GM18508 (cell line): ENCODE measurements around the gene TRIM27.
A peak's percentile ranks its signal among the peaks of the same experiment; 100 is the strongest.
"Not testable (repeated sequence)": the region's sequence is repeated elsewhere in the genome, so short reads cannot be mapped to it uniquely, and the experiment has no call there.

ENCODE experiments used
- ATAC-seq: cut with Tn5 transposase; IDR thresholded peaks from one replicate; pipeline ENCODE4 v1.9.1; 2021; ENCODE audit warnings: moderate number of reproducible peaks; ENCODE audit not compliant: insufficient read depth, unreplicated experiment

TRIM27 gene

GRCh38 chr6:28900577-28901256, 23.1 kb downstream of the TRIM27 start:
- ATAC-seq = no peak

- no peak for ATAC-seq
Observed at GRCh38 chr6:28898710-28898965, 25.1 kb downstream of the TRIM27 start.

- ATAC-seq = no peak
Observed at GRCh38 chr6:28897369-28897745, 26.4 kb downstream of the TRIM27 start.

GRCh38 chr6:28896505-28897368, 27.0 kb downstream of the TRIM27 start:
- peak; percentile 3 for ATAC-seq

GRCh38 chr6:28895131-28895812, 28.5 kb downstream of the TRIM27 start:
- peak; percentile 38 for ATAC-seq

- no peak for ATAC-seq
Observed at GRCh38 chr6:28893172-28893799, 30.5 kb downstream of the TRIM27 start.

GRCh38 chr6:28892525-28892924, 31.3 kb downstream of the TRIM27 start:
- no peak for ATAC-seq

- no peak for ATAC-seq
Observed at GRCh38 chr6:28887796-28888496, 35.8 kb downstream of the TRIM27 start.

- ATAC-seq = no peak
Observed at GRCh38 chr6:28886079-28886439, 37.7 kb downstream of the TRIM27 start.

GRCh38 chr6:28884423-28885131, 39.2 kb downstream of the TRIM27 start:
- ATAC-seq = no peak

GRCh38 chr6:28880894-28881780, 42.6 kb downstream of the TRIM27 start:
- no peak for ATAC-seq

GRCh38 chr6:28880519-28880893, 43.3 kb downstream of the TRIM27 start:
- no peak for ATAC-seq

- ATAC-seq = no peak
Observed at GRCh38 chr6:28876710-28877109, 47.1 kb downstream of the TRIM27 start.

- no peak for ATAC-seq
Observed at GRCh38 chr6:28875191-28875747, 48.5 kb downstream of the TRIM27 start.

GRCh38 chr6:28872157-28872817, 51.5 kb downstream of the TRIM27 start:
- not testable (repeated sequence) for ATAC-seq

- no peak for ATAC-seq
Observed at GRCh38 chr6:28871335-28872156, 52.2 kb downstream of the TRIM27 start.

GRCh38 chr6:28868873-28869272, 54.9 kb downstream of the TRIM27 start:
- no peak for ATAC-seq
